Upper lobe of left lung (tissue), 4 donors: ENCODE measurements around the gene STX5.

Experiments used
- CTCF ChIP-seq, 6 experiments: fragments of 450-650 bp in 4 of 6; fragments of 200-600 bp in 2 of 6; sonication (generic) in 2 of 6; IDR thresholded peaks; one replicate each; pipeline ENCODE4 v1.5.1; 2016 to 2019; ENCODE audit warnings: antibody characterized with exemption in 6 of 6
- EP300 ChIP-seq, 4 donors: sonication (generic); formaldehyde crosslinking; IDR thresholded peaks; one replicate each; pipeline ENCODE4 v1.5.1; 2017; ENCODE audit warnings: antibody characterized with exemption in 4 of 4, control low read depth in 2 of 4
- POLR2A ChIP-seq, 4 donors: fragments of 450-650 bp; IDR thresholded peaks; one replicate each; pipeline ENCODE4 v1.5.1; 2016 to 2017; ENCODE audit warnings: antibody characterized with exemption in 4 of 4, mild to moderate bottlenecking in 2 of 4

- no peak for TF ChIP-seq EP300 (IDR thresholded peaks at IDR 0.05)
- no peak for TF ChIP-seq CTCF (IDR thresholded peaks at IDR 0.05)
- TF ChIP-seq POLR2A (IDR thresholded peaks at IDR 0.05): no peak
These were observed 48.5 kb upstream of the STX5 start for GRCh38 chr11:62880231-62880802.
